HEK293T (cell line): ENCODE results near the gene IDI2.
A peak's percentile ranks its signal among the peaks of the same experiment; 100 is the strongest.

Experiments
- CTCF ChIA-PET: fragments of 350-600 bp; formaldehyde crosslinking; extraction: SDS; loops from one replicate; lab custom pipeline; 2021; ENCODE audit warnings: antibody characterized with exemption, inconsistent platforms; lab: Yijun Ruan, JAX
- POLR2A ChIA-PET: fragments of 350-600 bp; formaldehyde crosslinking; extraction: SDS; loops from one replicate; lab custom pipeline; 2020; ENCODE audit warnings: antibody characterized with exemption, inconsistent platforms; lab: Yijun Ruan, JAX
- DNase-seq: peaks from one replicate; pipeline ENCODE4 v3.0.0; 2012; ENCODE audit warnings: mixed read lengths; ENCODE audit errors: extremely low spot score
- ARNT ChIP-seq: fragments of 450-650 bp; IDR thresholded peaks from 2 replicates; pipeline ENCODE4 v1.6.1; 2017; ENCODE audit warnings: mild to moderate bottlenecking
- BHLHE40 ChIP-seq: fragments of 450-650 bp; IDR thresholded peaks from 2 replicates; pipeline ENCODE4 v1.6.1; 2016; ENCODE audit warnings: mild to moderate bottlenecking, moderate library complexity, borderline replicate concordance
- CTBP1 ChIP-seq: fragments of 450-650 bp; IDR thresholded peaks from 2 replicates; pipeline ENCODE4 v1.6.1; 2016; ENCODE audit warnings: borderline replicate concordance
- ELF4 ChIP-seq: fragments of 450-650 bp; IDR thresholded peaks from 2 replicates; pipeline ENCODE4 v1.6.1; 2017; ENCODE audit warnings: antibody characterized with exemption
- FOXA1 ChIP-seq: fragments of 450-650 bp; IDR thresholded peaks from 2 replicates; pipeline ENCODE4 v1.6.1; 2016; ENCODE audit warnings: mild to moderate bottlenecking
- FOXK2 ChIP-seq: fragments of 450-650 bp; IDR thresholded peaks from 2 replicates; pipeline ENCODE4 v1.6.1; 2016; ENCODE audit warnings: mild to moderate bottlenecking
- FOXM1 ChIP-seq: fragments of 450-650 bp; IDR thresholded peaks from 2 replicates; pipeline ENCODE4 v1.6.1; 2017; ENCODE audit warnings: mild to moderate bottlenecking, borderline replicate concordance
- HDGF ChIP-seq: fragments of 450-650 bp; IDR thresholded peaks from 2 replicates; pipeline ENCODE4 v1.6.1; 2017; ENCODE audit warnings: antibody characterized with exemption, borderline replicate concordance
- L3MBTL2 ChIP-seq: fragments of 450-650 bp; conservative IDR thresholded peaks from 2 replicates; pipeline ENCODE4 v1.6.1; 2016; ENCODE audit warnings: mild to moderate bottlenecking
- LEF1 ChIP-seq: fragments of 450-650 bp; IDR thresholded peaks from 2 replicates; pipeline ENCODE4 v1.6.1; 2017; ENCODE audit warnings: mild to moderate bottlenecking, borderline replicate concordance
- NFRKB ChIP-seq: fragments of 450-650 bp; IDR thresholded peaks from 2 replicates; pipeline ENCODE4 v1.6.1; 2016; ENCODE audit warnings: mild to moderate bottlenecking, moderate library complexity
- PKNOX1 ChIP-seq: fragments of 450-650 bp; IDR thresholded peaks from 2 replicates; pipeline ENCODE4 v1.6.1; 2016
- SP1 ChIP-seq: fragments of 450-650 bp; IDR thresholded peaks from 2 replicates; pipeline ENCODE4 v1.6.1; 2017
- SUZ12 ChIP-seq: fragments of 450-650 bp; IDR thresholded peaks from 2 replicates; pipeline ENCODE4 v1.6.1; 2016; ENCODE audit warnings: mild to moderate bottlenecking
- TARDBP ChIP-seq: fragments of 450-650 bp; IDR thresholded peaks from 2 replicates; pipeline ENCODE4 v1.6.1; 2016
- ZNF384 ChIP-seq: fragments of 450-650 bp; IDR thresholded peaks from 2 replicates; pipeline ENCODE4 v1.6.1; 2016

IDI2 gene

GRCh38 chr10:974038-974784 lies 51.4 kb downstream of the IDI2 start:
- CTCF ChIA-PET, result no interaction called here

GRCh38 chr10:972763-973162 lies 52.9 kb downstream of the IDI2 start:
- TF ChIP-seq FOXM1, result no peak
- TF ChIP-seq SUZ12, result no peak
- TF ChIP-seq NFRKB, result no peak
- TF ChIP-seq FOXA1, result no peak
- no peak for TF ChIP-seq SP1
- TF ChIP-seq L3MBTL2, result no peak
- TF ChIP-seq ZNF384, result no peak
- TF ChIP-seq FOXK2, result no peak
- TF ChIP-seq ARNT, result no peak
- TF ChIP-seq BHLHE40, result no peak
- TF ChIP-seq TARDBP, result no peak
- no peak for TF ChIP-seq LEF1
- POLR2A ChIA-PET, result no interaction called here
- DNase-seq, result no peak
- CTCF ChIA-PET, result no interaction called here

More at GRCh38 chr10:974038-974784, 51.4 kb downstream of the IDI2 start:
- POLR2A ChIA-PET, result interaction anchor here (0.6 to 1.7 kb wide), 3 partner anchors 11 to 90 kb away, joined by 3 to 5 read pairs (median 3); partner anchors contain the start of gene GTPBP4
- TF ChIP-seq L3MBTL2, result no peak
- no peak for TF ChIP-seq BHLHE40
- TF ChIP-seq ZNF384, result no peak
- TF ChIP-seq FOXM1, result no peak
- no peak for TF ChIP-seq TARDBP
- no peak for TF ChIP-seq FOXA1
- no peak for TF ChIP-seq ARNT
- no peak for TF ChIP-seq SP1
- no peak for DNase-seq

- DNase-seq, result no peak
- ChIA-PET CTCF (no interaction called here), POLR2A (interaction anchor here (1.2 kb wide), 1 partner anchor 16 kb away, joined by 5 read pairs; the partner anchor contains the start of gene GTPBP4)
- TF ChIP-seq SUZ12, result no peak
These were observed 54.0 kb downstream of the IDI2 start for GRCh38 chr10:971613-972012.

- TF ChIP-seq ELF4 (no peak), TARDBP (no peak), ARNT (no peak), ZNF384 (no peak), FOXM1 (no peak), SP1 (no peak), LEF1 (no peak), PKNOX1 (no peak), BHLHE40 (no peak), SUZ12 (no peak), CTBP1 (no peak), HDGF (no peak), FOXK2 (no peak), FOXA1 (no peak), L3MBTL2 (no peak), NFRKB (no peak)
- ChIA-PET CTCF (no interaction called here), POLR2A (interaction anchor here (1.2 kb wide), 1 partner anchor 17 kb away, joined by 5 read pairs; the partner anchor contains the start of gene GTPBP4)
- DNase-seq, result no peak
These were observed 54.5 kb downstream of the IDI2 start for GRCh38 chr10:971150-971542.

GRCh38 chr10:970311-971149 lies 55.1 kb downstream of the IDI2 start:
- DNase-seq, result no peak
- CTCF ChIA-PET, result no interaction called here
- TF ChIP-seq FOXM1, result no peak
- TF ChIP-seq LEF1, result no peak
- TF ChIP-seq L3MBTL2, result no peak
- TF ChIP-seq HDGF, result no peak
- TF ChIP-seq SP1, result no peak
- no peak for TF ChIP-seq ARNT
- TF ChIP-seq ELF4, result no peak
- no peak for TF ChIP-seq ZNF384
- TF ChIP-seq NFRKB, result no peak
- TF ChIP-seq PKNOX1, result no peak; the same call in 1 of the 2 replicates
- TF ChIP-seq CTBP1, result no peak
- TF ChIP-seq SUZ12, result no peak
- no peak for TF ChIP-seq TARDBP
- TF ChIP-seq BHLHE40, result no peak
- TF ChIP-seq FOXA1, result no peak
- no peak for TF ChIP-seq FOXK2

GRCh38 chr10:969473-970150 lies 56.0 kb downstream of the IDI2 start:
- POLR2A ChIA-PET, result no interaction called here
- TF ChIP-seq CTBP1 (no peak), L3MBTL2 (no peak; the same call in 1 of the 2 replicates), FOXM1 (no peak), TARDBP (no peak), LEF1 (no peak), HDGF (no peak), SUZ12 (no peak), BHLHE40 (no peak), SP1 (no peak)

More at GRCh38 chr10:970311-971149, 55.1 kb downstream of the IDI2 start:
- POLR2A ChIA-PET, result interaction anchor here (0.6 to 1.2 kb wide), 2 partner anchors 17 to 37 kb away, joined by 3 to 5 read pairs; partner anchors contain the start of gene GTPBP4

More at GRCh38 chr10:969473-970150, 56.0 kb downstream of the IDI2 start:
- DNase-seq, result peak; percentile 40
- CTCF ChIA-PET, result no interaction called here
